HFFc6 (cell line): ENCODE results near the gene EPRS1. TPM values are rescaled to one million over a fixed set of nuclear protein-coding genes. Genes with fewer than 3 reads are reported as not detected.
A peak's percentile ranks its signal among the peaks of the same experiment; 100 is the strongest.

ENCODE experiments used
- DNase-seq: peaks from one replicate; pipeline ENCODE4 v3.0.0-alpha.2; 2018
- H3K27ac Mint-ChIP-seq: 2 replicates; pipeline ENCODE4 v1.8.0; 2020; ENCODE audit warnings: mild to moderate bottlenecking, mixed read lengths
- H3K27me3 Mint-ChIP-seq: 2 replicates; pipeline ENCODE4 v1.8.0; 2021; ENCODE audit warnings: mild to moderate bottlenecking, moderate library complexity, mixed read lengths; ENCODE audit not compliant: insufficient read depth
- H3K36me3 Mint-ChIP-seq: 2 replicates; pipeline ENCODE4 v1.8.0; 2021; ENCODE audit warnings: low read depth, mixed read lengths
- H3K4me1 Mint-ChIP-seq: 2 replicates; pipeline ENCODE4 v1.8.0; 2020; ENCODE audit warnings: low read depth, mixed read lengths
- H3K4me3 Mint-ChIP-seq: 2 replicates; pipeline ENCODE4 v1.8.0; 2020; ENCODE audit warnings: mild to moderate bottlenecking, moderate library complexity, mixed read lengths
- H3K9me3 Mint-ChIP-seq: 2 replicates; pipeline ENCODE4 v1.8.0; 2020; ENCODE audit warnings: mild to moderate bottlenecking, mixed read lengths
- long read RNA-seq: library from polyadenylated mRNA; unstranded; transcript quantifications from one replicate; pipeline ENCODE4 v2.0.0, GENCODE V29; 2019
- total RNA-seq, 6 experiments: library from RNA; stranded (reverse); fragmentation: NEBNext Ultra II Directional; extraction: Animal tissue kit (Norgen Biotek cat#: 25700); gene quantifications; 2 replicates in 1 of 6; 3 replicates in 5 of 6; pipeline ENCODE4 v1.2.3, GENCODE V29; 2021
- TF ChIP-seq, protein P1 (sequence below): fragments of 200-600 bp; sonication (generic); IDR thresholded peaks from 2 replicates; pipeline ENCODE4 v1.5.0; 2021; ENCODE audit warnings: antibody characterized with exemption, mild to moderate bottlenecking

The EPRS1 gene
- 100 to 1,000 TPM; 153 to 177 (median 167) TPM for total RNA-seq
- long read RNA-seq, full-length matches to known transcripts = 4 of 255 reads
- long read RNA-seq, partial matches to known transcripts = 239 of 255 reads
- long read RNA-seq, other reads (novel, unspliced or antisense) = 12 of 255 reads

DNA sequence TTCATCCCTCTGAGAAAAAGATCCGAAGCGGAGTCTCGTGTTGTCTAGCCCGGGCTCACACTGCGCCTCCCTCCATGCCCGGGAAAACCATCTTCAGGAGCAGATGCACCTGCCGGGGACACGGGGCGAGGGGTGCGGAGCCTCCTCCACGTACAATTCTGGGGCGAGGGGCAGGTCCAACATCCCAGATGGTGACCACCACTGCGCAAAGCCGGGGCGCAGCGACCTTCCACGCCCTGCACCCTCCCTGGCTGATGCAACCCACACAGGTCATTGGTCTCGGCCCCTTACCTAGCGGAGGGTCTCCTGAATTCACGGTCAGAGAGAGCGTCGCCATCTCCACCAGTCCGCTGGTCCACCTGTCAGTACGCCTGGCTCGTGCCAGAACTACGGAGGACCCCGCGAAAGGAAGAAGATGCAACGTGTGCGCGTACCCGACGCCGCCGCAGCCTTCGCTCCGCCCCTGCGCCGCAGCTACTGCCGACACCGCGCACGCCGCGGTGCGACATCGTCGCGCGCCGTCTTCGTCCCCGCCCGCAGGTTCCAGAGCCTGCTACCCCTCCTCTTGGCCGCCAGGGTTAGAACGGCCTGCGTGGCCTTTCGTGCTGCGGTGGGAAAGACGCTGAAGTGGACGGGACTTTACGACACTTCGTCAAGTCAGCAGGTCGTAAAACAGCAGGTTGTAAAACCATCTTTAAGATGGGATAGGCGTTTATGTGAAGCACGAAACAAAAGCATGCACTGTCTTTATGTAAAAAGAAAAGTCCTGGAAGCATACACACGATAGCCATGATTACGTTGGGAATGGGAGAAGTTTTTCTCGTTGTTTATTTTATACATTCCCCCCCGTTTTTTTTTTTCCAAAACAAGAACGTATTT, at the start of gene EPRS1:
Gene EPRS1 (minus strand): TSS at position 454 of the 879 bp plus-strand sequence. CDS start 117 bp downstream, at position 337.
- no peaks in the 10 kb centered on the region; the same call in 1 of the 2 replicates for H3K27me3 Mint-ChIP-seq
- peak; percentile 98 for DNase-seq
- H3K9me3 Mint-ChIP-seq = no peaks in the 10 kb centered on the region
- H3K36me3 Mint-ChIP-seq = no peaks in the 10 kb centered on the region; the same call in 1 of the 2 replicates
- TF ChIP-seq, protein P1, sequence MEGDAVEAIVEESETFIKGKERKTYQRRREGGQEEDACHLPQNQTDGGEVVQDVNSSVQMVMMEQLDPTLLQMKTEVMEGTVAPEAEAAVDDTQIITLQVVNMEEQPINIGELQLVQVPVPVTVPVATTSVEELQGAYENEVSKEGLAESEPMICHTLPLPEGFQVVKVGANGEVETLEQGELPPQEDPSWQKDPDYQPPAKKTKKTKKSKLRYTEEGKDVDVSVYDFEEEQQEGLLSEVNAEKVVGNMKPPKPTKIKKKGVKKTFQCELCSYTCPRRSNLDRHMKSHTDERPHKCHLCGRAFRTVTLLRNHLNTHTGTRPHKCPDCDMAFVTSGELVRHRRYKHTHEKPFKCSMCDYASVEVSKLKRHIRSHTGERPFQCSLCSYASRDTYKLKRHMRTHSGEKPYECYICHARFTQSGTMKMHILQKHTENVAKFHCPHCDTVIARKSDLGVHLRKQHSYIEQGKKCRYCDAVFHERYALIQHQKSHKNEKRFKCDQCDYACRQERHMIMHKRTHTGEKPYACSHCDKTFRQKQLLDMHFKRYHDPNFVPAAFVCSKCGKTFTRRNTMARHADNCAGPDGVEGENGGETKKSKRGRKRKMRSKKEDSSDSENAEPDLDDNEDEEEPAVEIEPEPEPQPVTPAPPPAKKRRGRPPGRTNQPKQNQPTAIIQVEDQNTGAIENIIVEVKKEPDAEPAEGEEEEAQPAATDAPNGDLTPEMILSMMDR = peak; percentile 80
- peak within 1 kb of the TSS; percentile 84 for H3K27ac Mint-ChIP-seq
- H3K4me1 Mint-ChIP-seq = peaks cover 34% of the 10 kb centered on the region
- peak within 1 kb of the TSS; percentile 98 for H3K4me3 Mint-ChIP-seq

DNA sequence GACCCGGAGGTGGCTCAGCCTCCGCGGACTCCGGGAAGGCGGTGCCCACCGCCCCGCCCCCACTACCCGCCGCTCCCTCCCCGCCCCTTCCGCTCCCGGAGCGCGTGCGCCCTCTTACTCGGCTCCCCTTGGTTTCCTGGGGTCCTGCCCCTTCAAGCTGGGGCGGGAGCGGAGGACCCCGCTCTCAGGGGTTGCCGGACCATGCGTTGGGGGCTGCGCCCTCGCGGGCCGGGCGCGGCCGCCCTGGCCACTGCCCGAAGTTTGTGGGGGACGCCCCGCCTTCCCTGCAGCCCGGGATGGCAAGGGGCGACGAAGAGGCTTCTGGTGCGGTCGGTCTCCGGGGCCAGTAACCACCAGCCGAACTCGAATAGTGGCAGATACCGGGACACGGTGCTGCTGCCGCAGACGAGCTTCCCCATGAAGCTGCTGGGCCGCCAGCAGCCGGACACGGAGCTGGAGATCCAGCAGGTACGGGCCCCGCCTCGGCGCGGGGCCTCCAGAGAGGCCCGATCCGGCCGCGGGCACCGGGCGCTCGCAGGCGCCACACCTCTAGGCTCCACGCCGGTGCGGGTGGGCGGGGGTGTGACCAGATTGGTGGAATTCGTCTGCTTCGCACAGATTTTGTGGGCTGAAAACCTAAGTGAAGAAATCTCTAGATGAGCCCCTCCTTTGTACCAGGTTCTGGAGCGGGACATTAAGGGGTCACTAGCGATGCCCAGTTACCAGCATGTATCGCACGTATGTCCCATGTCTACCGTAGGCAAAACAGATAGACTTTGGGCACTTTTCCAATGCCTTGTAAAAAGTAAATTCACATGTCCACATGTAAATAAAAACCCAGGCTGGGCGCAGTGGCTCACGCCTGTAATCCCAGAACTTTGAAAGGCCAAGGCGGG, 48.0 kb upstream of the EPRS1 start, which contains the start of gene IARS2:
Gene IARS2 (plus strand): TSS at position 117 of the 896 bp plus-strand sequence. CDS start 85 bp downstream, at position 202.
- Mint-ChIP-seq H3K36me3 (peaks cover 12% of the 10 kb centered on the region), H3K27me3 (no peaks in the 10 kb centered on the region), H3K9me3 (no peaks in the 10 kb centered on the region), H3K4me1 (peaks cover 13% of the 10 kb centered on the region), H3K4me3 (peak within 1 kb of the TSS; percentile 89), H3K27ac (peak within 1 kb of the TSS; percentile 42)
- TF ChIP-seq, protein P1 = peak; percentile 32; the same call in 1 of the 2 replicates
- DNase-seq = peak; percentile 77

DNA sequence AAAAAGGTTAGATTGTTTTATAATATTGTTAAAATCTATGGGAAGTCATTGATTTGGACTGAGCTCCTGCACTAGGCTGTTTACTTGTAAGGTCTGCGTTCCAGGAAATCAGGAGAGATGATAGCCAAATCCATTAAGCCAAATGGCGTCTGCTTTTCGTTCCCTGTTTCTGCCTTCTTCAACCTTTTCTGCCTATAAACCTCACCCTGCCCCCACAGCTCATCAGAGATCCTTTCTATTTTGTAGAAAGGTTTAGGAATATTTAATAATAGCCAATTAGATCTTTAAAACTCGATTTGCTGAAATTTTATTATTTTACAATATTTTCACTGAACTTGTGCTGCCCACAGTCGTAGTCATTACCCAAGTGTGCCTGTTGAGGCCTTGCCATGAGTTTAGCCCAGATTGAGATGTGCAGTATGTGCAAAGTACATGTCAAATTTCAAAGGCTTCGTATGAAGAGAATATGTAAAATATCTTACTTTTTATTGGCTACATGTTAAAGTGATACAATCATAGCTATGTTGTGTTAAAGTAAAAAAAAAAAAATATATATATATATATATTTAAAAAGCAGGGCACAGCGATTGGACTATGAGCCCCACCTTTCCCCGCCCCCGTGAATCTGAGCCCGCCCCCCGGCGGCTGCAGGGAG, 47.2 kb upstream of the EPRS1 start:
- H3K27me3 Mint-ChIP-seq = no peaks in the 10 kb centered on the region
- peak overlapping the region; percentile 46; the same call in 1 of the 2 replicates for H3K4me3 Mint-ChIP-seq
- DNase-seq = no peak
- no peaks in the 10 kb centered on the region for H3K9me3 Mint-ChIP-seq
- H3K27ac Mint-ChIP-seq = no peak overlapping the region
- TF ChIP-seq, protein P1 = no peak
- peaks cover 13% of the 10 kb centered on the region for H3K4me1 Mint-ChIP-seq
- H3K36me3 Mint-ChIP-seq = peaks cover 12% of the 10 kb centered on the region

DNA sequence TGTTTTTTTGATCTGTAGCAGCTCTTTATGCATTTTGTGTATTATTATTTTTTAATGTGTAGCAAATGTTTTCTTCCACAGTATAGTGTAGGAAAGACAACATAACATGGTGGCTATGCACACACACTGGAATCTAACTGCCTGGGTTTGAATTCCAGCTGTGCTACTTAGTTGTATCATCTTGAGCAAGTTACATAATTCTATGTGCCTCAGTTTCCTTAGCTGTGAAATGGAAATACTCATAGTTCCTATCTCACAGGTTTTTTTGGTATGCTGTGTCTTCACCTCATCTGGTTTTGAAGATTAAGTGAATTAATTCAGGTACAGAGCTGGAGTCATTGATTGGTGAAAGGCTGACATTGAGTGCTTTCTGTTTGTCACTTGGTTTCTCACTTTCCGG, 46.4 kb upstream of the EPRS1 start:
- H3K27ac Mint-ChIP-seq = no peak overlapping the region

More for the DNA sequence above, 46.4 kb upstream of the EPRS1 start:
- Mint-ChIP-seq H3K36me3 (peaks cover 7% of the 10 kb centered on the region; the same call in 1 of the 2 replicates), H3K4me1 (peaks cover 13% of the 10 kb centered on the region), H3K9me3 (no peaks in the 10 kb centered on the region), H3K4me3 (no peak overlapping the region), H3K27me3 (no peaks in the 10 kb centered on the region)
- DNase-seq = no peak
- TF ChIP-seq, protein P1 = no peak
